Measurements from ENCODE around the gene SLAMF8. TPM values are rescaled to one million over a fixed set of nuclear protein-coding genes. Genes with fewer than 3 reads are reported as not detected.

The SLAMF8 gene
- total RNA-seq, 1 experiment from 2014 or later = not detected

GRCh38 chr1:159854116-159854692 is 27.5 kb downstream of the SLAMF8 start:
- TF ChIP-seq, protein P1, sequence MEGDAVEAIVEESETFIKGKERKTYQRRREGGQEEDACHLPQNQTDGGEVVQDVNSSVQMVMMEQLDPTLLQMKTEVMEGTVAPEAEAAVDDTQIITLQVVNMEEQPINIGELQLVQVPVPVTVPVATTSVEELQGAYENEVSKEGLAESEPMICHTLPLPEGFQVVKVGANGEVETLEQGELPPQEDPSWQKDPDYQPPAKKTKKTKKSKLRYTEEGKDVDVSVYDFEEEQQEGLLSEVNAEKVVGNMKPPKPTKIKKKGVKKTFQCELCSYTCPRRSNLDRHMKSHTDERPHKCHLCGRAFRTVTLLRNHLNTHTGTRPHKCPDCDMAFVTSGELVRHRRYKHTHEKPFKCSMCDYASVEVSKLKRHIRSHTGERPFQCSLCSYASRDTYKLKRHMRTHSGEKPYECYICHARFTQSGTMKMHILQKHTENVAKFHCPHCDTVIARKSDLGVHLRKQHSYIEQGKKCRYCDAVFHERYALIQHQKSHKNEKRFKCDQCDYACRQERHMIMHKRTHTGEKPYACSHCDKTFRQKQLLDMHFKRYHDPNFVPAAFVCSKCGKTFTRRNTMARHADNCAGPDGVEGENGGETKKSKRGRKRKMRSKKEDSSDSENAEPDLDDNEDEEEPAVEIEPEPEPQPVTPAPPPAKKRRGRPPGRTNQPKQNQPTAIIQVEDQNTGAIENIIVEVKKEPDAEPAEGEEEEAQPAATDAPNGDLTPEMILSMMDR (IDR thresholded peaks at IDR 0.05; ENCODE audit: insufficient read depth in 1 of 2, low read depth in 1 of 2, low read length in 1 of 2, severe bottlenecking in 1 of 2, unreplicated experiment in 1 of 2) = no peak
- no peaks in the 10 kb centered on the region for H3K36me3 ChIP-seq (ENCODE audit: control insufficient read depth, insufficient read depth, low read length)
- no peaks in the 10 kb centered on the region; the same call in 1 of the 2 replicates for H3K27me3 ChIP-seq (replicated peaks; ENCODE audit: control insufficient read depth, insufficient read depth, low read length)
- peaks cover 8% of the 10 kb centered on the region for H3K4me1 Mint-ChIP-seq (ENCODE audit: low read depth, unreplicated experiment)
- DNase-seq = peak in 1 of 2 experiments; percentile 42
- POLR2A ChIA-PET = no interaction called here
- H3K9me3 ChIP-seq = no peaks in the 10 kb centered on the region
- peak overlapping the region; percentile 49 for H3K4me3 ChIP-seq (ENCODE audit: low read depth, low read length)
- CTCF ChIA-PET = interaction anchor here (0.7 kb wide), 1 partner anchor 95 kb away, joined by 3 read pairs; no protein-coding TSS in a partner anchor
- H3K4me1 ChIP-seq = no peaks in the 10 kb centered on the region
- BruUV-seq (replicated peaks) = no TSS peak
- H3K27me3 Mint-ChIP-seq (ENCODE audit: insufficient read depth, unreplicated experiment) = peaks cover 5% of the 10 kb centered on the region
- peak overlapping the region; percentile 68 for H3K4me3 Mint-ChIP-seq (ENCODE audit: unreplicated experiment)
- no peaks in the 10 kb centered on the region for H3K36me3 Mint-ChIP-seq (ENCODE audit: insufficient read depth, unreplicated experiment)
- no peaks in the 10 kb centered on the region for H3K9me3 Mint-ChIP-seq (ENCODE audit: unreplicated experiment)
- H3K27ac Mint-ChIP-seq (ENCODE audit: unreplicated experiment) = no peak overlapping the region
- intact Hi-C loops (cut with micrococcal nuclease; ENCODE audit: unreplicated experiment) = loop anchor here (1.0 to 5.0 kb wide), 2 partner anchors 8 to 53 kb away; no protein-coding TSS in a partner anchor

DNA sequence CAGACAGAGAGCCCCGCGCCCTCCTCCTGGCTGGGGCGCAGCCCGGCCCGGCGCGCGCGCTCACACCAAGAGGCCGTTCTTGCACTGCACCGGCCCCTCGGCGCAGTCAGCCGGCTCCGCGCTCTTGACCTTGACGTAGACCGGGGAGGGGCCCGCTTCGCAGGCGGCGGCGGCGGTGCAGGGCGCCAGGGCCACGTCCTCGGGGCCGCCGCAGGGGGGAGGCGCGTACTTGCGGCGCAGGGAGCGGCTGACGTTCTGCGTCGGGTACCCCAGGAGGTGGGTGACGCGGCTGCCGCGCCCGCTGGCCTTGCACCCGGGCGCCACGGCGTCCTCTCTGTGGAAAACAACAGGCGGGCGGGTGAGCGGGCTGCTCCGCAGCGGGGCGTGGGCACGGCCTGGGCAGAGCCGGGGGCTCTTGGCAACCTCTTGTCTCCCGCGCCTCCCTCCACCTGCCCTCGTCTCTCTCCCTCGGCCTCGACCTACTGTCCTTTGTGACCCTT is 28.1 kb downstream of the SLAMF8 start:
- H3K4me1 ChIP-seq = no peaks in the 10 kb centered on the region
- H3K36me3 ChIP-seq (ENCODE audit: control insufficient read depth, insufficient read depth, low read length) = no peaks in the 10 kb centered on the region
- Mint-ChIP-seq H3K27ac (ENCODE audit: unreplicated experiment) (no peak overlapping the region), H3K27me3 (ENCODE audit: insufficient read depth, unreplicated experiment) (peaks cover 5% of the 10 kb centered on the region), H3K4me1 (ENCODE audit: low read depth, unreplicated experiment) (peaks cover 7% of the 10 kb centered on the region), H3K9me3 (ENCODE audit: unreplicated experiment) (no peaks in the 10 kb centered on the region), H3K36me3 (ENCODE audit: insufficient read depth, unreplicated experiment) (no peaks in the 10 kb centered on the region), H3K4me3 (ENCODE audit: unreplicated experiment) (peak overlapping the region; percentile 68)
- H3K27me3 ChIP-seq (replicated peaks; ENCODE audit: control insufficient read depth, insufficient read depth, low read length) = no peaks in the 10 kb centered on the region; the same call in 1 of the 2 replicates
- ChIA-PET POLR2A (no interaction called here), CTCF (interaction anchor here (0.7 kb wide), 1 partner anchor 96 kb away, joined by 3 read pairs; no protein-coding TSS in a partner anchor)
- intact Hi-C loops (cut with micrococcal nuclease; ENCODE audit: unreplicated experiment) = loop anchor here (1.0 to 5.0 kb wide), 2 partner anchors 8 to 53 kb away; no protein-coding TSS in a partner anchor
- peak in 1 of 2 experiments; percentile 63 for DNase-seq
- no TSS peak for BruUV-seq (replicated peaks)
- TF ChIP-seq, protein P1 (IDR thresholded peaks at IDR 0.05; ENCODE audit: insufficient read depth in 1 of 2, low read depth in 1 of 2, low read length in 1 of 2, severe bottlenecking in 1 of 2, unreplicated experiment in 1 of 2) = no peak
- H3K9me3 ChIP-seq = no peaks in the 10 kb centered on the region
- peak overlapping the region; percentile 49 for H3K4me3 ChIP-seq (ENCODE audit: low read depth, low read length)

GRCh38 chr1:159855709-159856108 is 29.0 kb downstream of the SLAMF8 start:
- peaks cover 5% of the 10 kb centered on the region for H3K27me3 Mint-ChIP-seq (ENCODE audit: insufficient read depth, unreplicated experiment)

More at GRCh38 chr1:159855709-159856108, 29.0 kb downstream of the SLAMF8 start:
- TF ChIP-seq, protein P1 (IDR thresholded peaks at IDR 0.05; ENCODE audit: insufficient read depth in 1 of 2, low read depth in 1 of 2, low read length in 1 of 2, severe bottlenecking in 1 of 2, unreplicated experiment in 1 of 2) = no peak
- no peaks in the 10 kb centered on the region for H3K36me3 Mint-ChIP-seq (ENCODE audit: insufficient read depth, unreplicated experiment)
- CTCF ChIA-PET = no interaction called here
- H3K9me3 ChIP-seq = no peaks in the 10 kb centered on the region
- BruUV-seq (replicated peaks) = no TSS peak
- no peaks in the 10 kb centered on the region for H3K36me3 ChIP-seq (ENCODE audit: control insufficient read depth, insufficient read depth, low read length)
- POLR2A ChIA-PET = no interaction called here
- H3K4me1 ChIP-seq = no peaks in the 10 kb centered on the region
- DNase-seq = no peak
- H3K4me1 Mint-ChIP-seq (ENCODE audit: low read depth, unreplicated experiment) = peaks cover 7% of the 10 kb centered on the region
- intact Hi-C loops (cut with micrococcal nuclease; ENCODE audit: unreplicated experiment) = no loop called here
- H3K27me3 ChIP-seq (replicated peaks; ENCODE audit: control insufficient read depth, insufficient read depth, low read length) = no peaks in the 10 kb centered on the region; the same call in 1 of the 2 replicates
- H3K4me3 ChIP-seq (ENCODE audit: low read depth, low read length) = no peak overlapping the region
- no peak overlapping the region for H3K4me3 Mint-ChIP-seq (ENCODE audit: unreplicated experiment)
- H3K9me3 Mint-ChIP-seq (ENCODE audit: unreplicated experiment) = no peaks in the 10 kb centered on the region
- H3K27ac Mint-ChIP-seq (ENCODE audit: unreplicated experiment) = no peak overlapping the region
